IMR-90 (cell line): ENCODE measurements around the gene OR52N2.

Experiments
- BHLHE40 ChIP-seq: fragments of 150-350 bp; IDR thresholded peaks from 2 replicates; pipeline ENCODE4 v1.6.1; 2016; ENCODE audit warnings: mild to moderate bottlenecking, low read depth, low read length
- CHD1 ChIP-seq: IDR thresholded peaks from 2 replicates; pipeline ENCODE4 v1.6.1; 2012; ENCODE audit warnings: low read depth, low read length, improper control_type of control experiment
- MAZ ChIP-seq: IDR thresholded peaks from 2 replicates; pipeline ENCODE4 v1.6.1; 2012; ENCODE audit warnings: low read depth, mild to moderate bottlenecking, low read length, improper control_type of control experiment, moderate library complexity, borderline replicate concordance
- MXI1 ChIP-seq: IDR thresholded peaks from 2 replicates; pipeline ENCODE4 v1.6.1; 2012; ENCODE audit warnings: low read depth, mild to moderate bottlenecking, low read length, moderate library complexity, borderline replicate concordance
- POLR2A ChIP-seq: IDR thresholded peaks from 2 replicates; pipeline ENCODE4 v1.6.1; 2012; ENCODE audit warnings: mild to moderate bottlenecking, low read depth, low read length
- RAD21 ChIP-seq: IDR thresholded peaks from 2 replicates; pipeline ENCODE4 v1.6.1; 2012; ENCODE audit warnings: low read length, improper control_type of control experiment
- RCOR1 ChIP-seq: IDR thresholded peaks from 2 replicates; pipeline ENCODE4 v1.6.1; 2012; ENCODE audit warnings: mild to moderate bottlenecking, low read length, improper control_type of control experiment; ENCODE audit not compliant: insufficient replicate concordance
- RFX5 ChIP-seq: IDR thresholded peaks from 2 replicates; pipeline ENCODE4 v1.8.0; 2012; ENCODE audit warnings: low read depth, mild to moderate bottlenecking, low read length, moderate library complexity
- SMC3 ChIP-seq: fragments of 150-350 bp; IDR thresholded peaks from 2 replicates; pipeline ENCODE4 v1.6.1; 2016; ENCODE audit warnings: low read depth, mild to moderate bottlenecking, antibody characterized with exemption, low read length, moderate library complexity
- TF ChIP-seq, protein P1 (sequence below): conservative IDR thresholded peaks from 2 replicates; pipeline ENCODE4 v1.5.1; 2012; ENCODE audit warnings: mild to moderate bottlenecking, low read depth, low read length, improper control_type of control experiment
- TF ChIP-seq, protein P2 (sequence below): fragments of 150-350 bp; IDR thresholded peaks from 2 replicates; pipeline ENCODE4 v1.6.1; 2017; ENCODE audit warnings: mild to moderate bottlenecking, antibody characterized with exemption, low read length, low read depth

DNA sequence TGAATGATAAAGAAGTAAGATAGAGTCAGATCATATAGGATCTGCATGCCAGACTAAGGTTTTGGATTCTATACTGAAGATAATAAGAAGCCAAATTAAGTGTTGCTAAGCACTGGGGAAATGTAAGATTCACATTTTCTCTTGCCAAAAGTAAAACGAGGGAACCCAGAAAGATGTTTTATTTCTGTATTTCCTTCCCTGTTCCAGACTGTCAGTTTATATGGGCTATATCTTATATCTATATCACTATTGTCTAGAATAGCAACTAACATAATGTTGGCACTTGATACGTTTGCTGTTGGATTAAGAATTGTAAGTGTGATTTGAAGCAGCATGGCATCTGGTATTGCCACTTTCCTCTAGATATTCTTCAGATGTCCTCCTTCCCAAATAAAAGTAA lies 24.7 kb downstream of the OR52N2 start:
- TF ChIP-seq SMC3 (no peak), CHD1 (no peak), POLR2A (no peak), BHLHE40 (no peak), MXI1 (no peak), MAZ (no peak), RAD21 (no peak), RCOR1 (no peak), RFX5 (no peak)
- TF ChIP-seq, protein P1, sequence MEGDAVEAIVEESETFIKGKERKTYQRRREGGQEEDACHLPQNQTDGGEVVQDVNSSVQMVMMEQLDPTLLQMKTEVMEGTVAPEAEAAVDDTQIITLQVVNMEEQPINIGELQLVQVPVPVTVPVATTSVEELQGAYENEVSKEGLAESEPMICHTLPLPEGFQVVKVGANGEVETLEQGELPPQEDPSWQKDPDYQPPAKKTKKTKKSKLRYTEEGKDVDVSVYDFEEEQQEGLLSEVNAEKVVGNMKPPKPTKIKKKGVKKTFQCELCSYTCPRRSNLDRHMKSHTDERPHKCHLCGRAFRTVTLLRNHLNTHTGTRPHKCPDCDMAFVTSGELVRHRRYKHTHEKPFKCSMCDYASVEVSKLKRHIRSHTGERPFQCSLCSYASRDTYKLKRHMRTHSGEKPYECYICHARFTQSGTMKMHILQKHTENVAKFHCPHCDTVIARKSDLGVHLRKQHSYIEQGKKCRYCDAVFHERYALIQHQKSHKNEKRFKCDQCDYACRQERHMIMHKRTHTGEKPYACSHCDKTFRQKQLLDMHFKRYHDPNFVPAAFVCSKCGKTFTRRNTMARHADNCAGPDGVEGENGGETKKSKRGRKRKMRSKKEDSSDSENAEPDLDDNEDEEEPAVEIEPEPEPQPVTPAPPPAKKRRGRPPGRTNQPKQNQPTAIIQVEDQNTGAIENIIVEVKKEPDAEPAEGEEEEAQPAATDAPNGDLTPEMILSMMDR: no peak
- TF ChIP-seq, protein P2, sequence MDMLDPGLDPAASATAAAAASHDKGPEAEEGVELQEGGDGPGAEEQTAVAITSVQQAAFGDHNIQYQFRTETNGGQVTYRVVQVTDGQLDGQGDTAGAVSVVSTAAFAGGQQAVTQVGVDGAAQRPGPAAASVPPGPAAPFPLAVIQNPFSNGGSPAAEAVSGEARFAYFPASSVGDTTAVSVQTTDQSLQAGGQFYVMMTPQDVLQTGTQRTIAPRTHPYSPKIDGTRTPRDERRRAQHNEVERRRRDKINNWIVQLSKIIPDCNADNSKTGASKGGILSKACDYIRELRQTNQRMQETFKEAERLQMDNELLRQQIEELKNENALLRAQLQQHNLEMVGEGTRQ: no peak
